ENCODE data around the gene DHRSX. TPM values are rescaled to one million over a fixed set of nuclear protein-coding genes. Genes with fewer than 3 reads are reported as not detected.

Gene DHRSX, protein sequence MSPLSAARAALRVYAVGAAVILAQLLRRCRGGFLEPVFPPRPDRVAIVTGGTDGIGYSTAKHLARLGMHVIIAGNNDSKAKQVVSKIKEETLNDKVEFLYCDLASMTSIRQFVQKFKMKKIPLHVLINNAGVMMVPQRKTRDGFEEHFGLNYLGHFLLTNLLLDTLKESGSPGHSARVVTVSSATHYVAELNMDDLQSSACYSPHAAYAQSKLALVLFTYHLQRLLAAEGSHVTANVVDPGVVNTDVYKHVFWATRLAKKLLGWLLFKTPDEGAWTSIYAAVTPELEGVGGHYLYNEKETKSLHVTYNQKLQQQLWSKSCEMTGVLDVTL
- 17.5 and 21.3 TPM in 2 replicates for total RNA-seq

DNA sequence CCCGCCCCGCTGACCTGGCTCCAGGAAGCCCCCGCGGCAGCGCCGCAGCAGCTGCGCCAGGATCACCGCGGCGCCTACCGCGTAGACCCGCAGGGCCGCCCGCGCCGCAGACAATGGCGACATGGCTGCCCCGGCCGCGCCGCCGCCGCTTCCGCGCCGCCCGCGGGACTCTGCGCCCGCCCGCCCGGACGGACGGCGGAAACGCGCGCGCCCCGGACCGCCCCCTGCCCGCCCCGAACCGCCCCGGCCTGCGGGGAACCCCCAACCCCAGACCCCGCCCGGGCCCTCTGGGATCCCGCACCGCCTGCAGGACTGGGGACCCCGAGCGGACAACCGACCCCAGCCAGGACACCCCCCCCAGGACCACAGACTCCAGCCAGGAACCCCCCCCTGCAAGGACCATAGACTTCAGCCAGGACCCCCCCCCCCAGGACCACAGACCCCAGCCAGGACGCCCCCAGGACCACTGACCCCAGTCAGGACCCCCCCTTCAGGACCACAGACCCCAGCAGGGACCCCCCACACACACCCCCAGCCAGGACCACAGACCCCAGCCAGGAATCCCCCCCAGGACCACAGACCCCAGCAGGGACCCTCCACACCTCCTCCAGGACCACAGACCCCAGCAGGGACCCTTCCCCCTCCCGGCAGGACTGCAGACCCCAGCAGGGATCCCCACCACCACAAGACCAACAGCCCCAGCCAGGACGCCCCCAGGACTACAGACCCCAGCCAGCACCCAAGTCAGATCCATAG is at the start of gene DHRSX, which contains the start of gene ZBED1:
TSS of gene DHRSX (minus strand) at position 174 of the 756 bp plus-strand sequence. CDS start at position 123, 51 bp downstream.
TSS of gene ZBED1 (minus strand) at position 174 of the 756 bp plus-strand sequence. CDS start 10,257 bp downstream, outside the sequence.

Other genes starting within 250 kb of the DHRSX start
- 37.9 and 40.1 TPM in 2 replicates for gene ZBED1, start within 50 bp of the DHRSX start, total RNA-seq
- 139 and 210 TPM in 2 replicates for gene CD99, start 190.3 kb upstream of the DHRSX start, total RNA-seq